Activated CD4-positive, CD25-positive, alpha-beta regulatory T cell treated with anti-CD3 and anti-CD28 coated beads, Interleukin-2, amount 50 U/mL, for 72 hours (primary cell): ENCODE measurements around the gene SCAANT1.

Experiments
- DNase-seq: peaks from one replicate; pipeline ENCODE4 v3.0.0; 2021

The SCAANT1 gene

GRCh38 chr3:63933459-63933858, 21.3 kb upstream of the SCAANT1 start:
- no peak for DNase-seq

GRCh38 chr3:63932509-63933212, 20.5 kb upstream of the SCAANT1 start:
- no peak for DNase-seq

GRCh38 chr3:63931290-63931689, 19.1 kb upstream of the SCAANT1 start:
- DNase-seq = no peak

GRCh38 chr3:63927422-63928280, 15.5 kb upstream of the SCAANT1 start:
- no peak for DNase-seq

GRCh38 chr3:63926309-63926708, 14.1 kb upstream of the SCAANT1 start:
- DNase-seq = no peak

GRCh38 chr3:63922491-63923199, 10.5 kb upstream of the SCAANT1 start:
- DNase-seq = no peak

- DNase-seq = no peak
Observed at GRCh38 chr3:63921741-63922482, 9.7 kb upstream of the SCAANT1 start.

GRCh38 chr3:63920001-63920400, 7.8 kb upstream of the SCAANT1 start:
- no peak for DNase-seq

- DNase-seq = no peak
Observed at GRCh38 chr3:63918321-63918720, 6.1 kb upstream of the SCAANT1 start.

- DNase-seq = no peak
Observed at GRCh38 chr3:63914312-63914711, 2.1 kb upstream of the SCAANT1 start.

GRCh38 chr3:63912768-63913588, 795 bp upstream of the SCAANT1 start:
- DNase-seq = peak; percentile 55

GRCh38 chr3:63911509-63911872, 692 bp downstream of the SCAANT1 start:
- no peak for DNase-seq

GRCh38 chr3:63910891-63911290, 1.3 kb downstream of the SCAANT1 start:
- DNase-seq = no peak

GRCh38 chr3:63910001-63910400, 2.2 kb downstream of the SCAANT1 start:
- no peak for DNase-seq

GRCh38 chr3:63909431-63909830, 2.8 kb downstream of the SCAANT1 start:
- no peak for DNase-seq

GRCh38 chr3:63908776-63909175, 3.4 kb downstream of the SCAANT1 start:
- DNase-seq = no peak

GRCh38 chr3:63908081-63908736, 4.0 kb downstream of the SCAANT1 start:
- no peak for DNase-seq

- no peak for DNase-seq
Observed at GRCh38 chr3:63905731-63906620, 6.2 kb downstream of the SCAANT1 start.

GRCh38 chr3:63900459-63900858, 11.7 kb downstream of the SCAANT1 start:
- no peak for DNase-seq

- DNase-seq = no peak
Observed at GRCh38 chr3:63900010-63900409, 12.2 kb downstream of the SCAANT1 start.
